Erythroblast (primary cell): ENCODE data around the gene DYNC2H1.

Source experiments
- GATA1 ChIP-seq: IDR thresholded peaks from 2 replicates; pipeline ENCODE4 v1.6.1; 2011; ENCODE audit warnings: low read depth, mild to moderate bottlenecking, control low read depth, low read length, moderate library complexity
- POLR2A ChIP-seq: IDR thresholded peaks from 2 replicates; pipeline ENCODE4 v1.6.1; 2011; ENCODE audit warnings: mild to moderate bottlenecking, low read length

DNA sequence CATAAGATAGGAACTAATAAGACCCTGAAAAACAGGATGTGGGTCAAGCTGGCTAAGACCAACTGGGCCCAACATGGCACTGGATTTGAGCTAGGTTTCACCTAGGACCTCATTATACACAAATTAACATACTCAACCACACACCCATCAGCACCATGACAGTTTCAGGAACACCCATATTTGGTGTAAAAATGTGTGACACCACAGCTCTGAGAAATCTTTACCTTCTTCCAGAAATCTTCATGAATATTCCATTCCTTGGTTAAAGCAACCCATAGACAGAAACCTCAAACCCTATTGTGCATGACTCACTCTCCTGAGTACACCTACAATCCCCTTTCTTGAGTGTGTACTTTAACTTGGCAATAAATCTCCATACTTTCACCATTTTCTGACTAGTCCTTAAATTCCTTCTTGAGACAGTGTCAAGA lies 378.8 kb downstream of the DYNC2H1 start:
- TF ChIP-seq POLR2A (no peak), GATA1 (no peak)
